A549 (cell line): ENCODE results near the gene CISD3.

Experiments used
- CTCF ChIP-seq: fragments of >200 bp; sonication (Bioruptor Twin); formaldehyde crosslinking; IDR thresholded peaks from 3 replicates; pipeline ENCODE4 v1.5.1; 2016
- ESRRA ChIP-seq: fragments of 150-350 bp; IDR thresholded peaks from 2 replicates; pipeline ENCODE4 v1.6.1; 2014; ENCODE audit warnings: mild to moderate bottlenecking, low read length, borderline replicate concordance
- KDM5A ChIP-seq: fragments of 200-600 bp; sonication (generic); IDR thresholded peaks from 2 replicates; pipeline ENCODE4 v1.6.1; 2016; ENCODE audit warnings: antibody characterized with exemption, mild to moderate bottlenecking
- PBX3 ChIP-seq: IDR thresholded peaks from 2 replicates; pipeline ENCODE4 v1.6.1; 2012
- POLR2A ChIP-seq: IDR thresholded peaks from 2 replicates; pipeline ENCODE4 v1.6.1; 2012; ENCODE audit warnings: mild to moderate bottlenecking, low read length
- REST ChIP-seq: fragments of 200-600 bp; sonication (generic); IDR thresholded peaks from 2 replicates; pipeline ENCODE4 v1.6.1; 2016; ENCODE audit warnings: antibody characterized with exemption, mild to moderate bottlenecking, moderate library complexity
- TF ChIP-seq, protein P1 (sequence below): IDR thresholded peaks from 2 replicates; pipeline ENCODE4 v1.6.1; 2012
- TF ChIP-seq, protein P2 (sequence below): fragments of 450-650 bp; IDR thresholded peaks from 2 replicates; pipeline ENCODE4 v1.6.1; 2014; ENCODE audit warnings: antibody characterized with exemption

- TF ChIP-seq CTCF (no peak), POLR2A (no peak), REST (no peak), ESRRA (no peak), PBX3 (no peak), KDM5A (no peak)
- TF ChIP-seq, protein P1, sequence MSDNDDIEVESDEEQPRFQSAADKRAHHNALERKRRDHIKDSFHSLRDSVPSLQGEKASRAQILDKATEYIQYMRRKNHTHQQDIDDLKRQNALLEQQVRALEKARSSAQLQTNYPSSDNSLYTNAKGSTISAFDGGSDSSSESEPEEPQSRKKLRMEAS = no peak
- TF ChIP-seq, protein P2, sequence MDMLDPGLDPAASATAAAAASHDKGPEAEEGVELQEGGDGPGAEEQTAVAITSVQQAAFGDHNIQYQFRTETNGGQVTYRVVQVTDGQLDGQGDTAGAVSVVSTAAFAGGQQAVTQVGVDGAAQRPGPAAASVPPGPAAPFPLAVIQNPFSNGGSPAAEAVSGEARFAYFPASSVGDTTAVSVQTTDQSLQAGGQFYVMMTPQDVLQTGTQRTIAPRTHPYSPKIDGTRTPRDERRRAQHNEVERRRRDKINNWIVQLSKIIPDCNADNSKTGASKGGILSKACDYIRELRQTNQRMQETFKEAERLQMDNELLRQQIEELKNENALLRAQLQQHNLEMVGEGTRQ = no peak
Observed at GRCh38 chr17:38719289-38719942, 10.7 kb upstream of the CISD3 start.
